Natural killer cell treated with Interleukin-12 subunit alpha and Interleukin-12 subunit beta and Interleukin-15 and Interleukin-18, amount 100 ng/mL, for 72 hours (primary cell): Measurements from ENCODE around the gene EFL1. TPM values are rescaled to one million over a fixed set of nuclear protein-coding genes. Genes with fewer than 3 reads are reported as not detected.
"Not testable (repeated sequence)": the region's sequence is repeated elsewhere in the genome, so short reads cannot be mapped to it uniquely, and the experiment has no call there.

ENCODE experiments used
- ATAC-seq, 2 donors: fragments of 150-1000 bp; cut with Tn5 transposase in 1 of 2; sonication (Bioruptor Pico), chemical (Tn5 transposase) in 1 of 2; 2 replicates each; pipeline ENCODE4 v1.10.0; 2021
- DNase-seq: peaks from one replicate; pipeline ENCODE4 v3.0.0; 2022; ENCODE audit warnings: low spot score
- H3K27ac Mint-ChIP-seq, 2 donors: 1 replicate in 1 of 2; 2 replicates in 1 of 2; pipeline ENCODE4 v1.8.0; 2022; ENCODE audit warnings: mixed read lengths in 2 of 2, mild to moderate bottlenecking in 1 of 2, moderate library complexity in 1 of 2
- H3K27me3 Mint-ChIP-seq, 2 donors: 1 replicate in 1 of 2; 2 replicates in 1 of 2; pipeline ENCODE4 v1.8.0; 2022; ENCODE audit warnings: mixed read lengths in 2 of 2
- H3K36me3 Mint-ChIP-seq: one replicate; pipeline ENCODE4 v1.8.0; 2022; ENCODE audit warnings: mixed read lengths
- H3K4me1 Mint-ChIP-seq, 2 donors: 1 replicate in 1 of 2; 2 replicates in 1 of 2; pipeline ENCODE4 v1.8.0; 2022; ENCODE audit warnings: low read depth in 2 of 2, mixed read lengths in 2 of 2, mild to moderate bottlenecking in 1 of 2
- H3K4me3 Mint-ChIP-seq: one replicate; pipeline ENCODE4 v1.8.0; 2022; ENCODE audit warnings: mixed read lengths
- H3K9me3 Mint-ChIP-seq: 2 replicates; pipeline ENCODE4 v1.8.0; 2022; ENCODE audit warnings: mixed read lengths
- total RNA-seq, 2 donors: library from RNA; stranded (reverse); gene quantifications; one replicate each; pipeline ENCODE4 v1.2.3, GENCODE V29; 2022

Gene EFL1
- total RNA-seq, 2 donors from 2014 or later = 23.4 to 35.6 TPM

- DNase-seq, H3K4me3 Mint-ChIP-seq, H3K4me1 Mint-ChIP-seq, ATAC-seq, H3K27me3 Mint-ChIP-seq, H3K27ac Mint-ChIP-seq, H3K9me3 Mint-ChIP-seq: not testable (repeated sequence)
- peaks cover 20% of the 10 kb centered on the region for H3K36me3 Mint-ChIP-seq
These were observed 52.4 kb downstream of the EFL1 start for GRCh38 chr15:82210066-82210597.

- not testable (repeated sequence) for H3K27me3 Mint-ChIP-seq, H3K36me3 Mint-ChIP-seq, H3K4me1 Mint-ChIP-seq, H3K4me3 Mint-ChIP-seq, H3K27ac Mint-ChIP-seq, DNase-seq, H3K9me3 Mint-ChIP-seq, ATAC-seq
These were observed 58.0 kb downstream of the EFL1 start for GRCh38 chr15:82204575-82204974.

- peak overlapping the region in 1 of 2 donors; percentile 31 for H3K27ac Mint-ChIP-seq
These were observed 64.6 kb downstream of the EFL1 start for GRCh38 chr15:82197733-82198594.

GRCh38 chr15:82196353-82196752 lies 66.2 kb downstream of the EFL1 start:
- peaks cover 10 to 12% of the 10 kb centered on the region in 2 donors for H3K4me1 Mint-ChIP-seq
- H3K9me3 Mint-ChIP-seq = no peaks in the 10 kb centered on the region
- no peaks in the 10 kb centered on the region for H3K36me3 Mint-ChIP-seq
- no peaks in the 10 kb centered on the region for H3K27me3 Mint-ChIP-seq
- no peak overlapping the region for H3K27ac Mint-ChIP-seq
- ATAC-seq (no peak), DNase-seq (no peak)
- H3K4me3 Mint-ChIP-seq = no peak overlapping the region

More at GRCh38 chr15:82197733-82198594, 64.6 kb downstream of the EFL1 start:
- Mint-ChIP-seq H3K4me3 (no peak overlapping the region), H3K4me1 (peaks cover 0 to 7% of the 10 kb centered on the region in 2 donors), H3K36me3 (no peaks in the 10 kb centered on the region), H3K9me3 (no peaks in the 10 kb centered on the region), H3K27me3 (no peaks in the 10 kb centered on the region)
- DNase-seq (peak; percentile 69), ATAC-seq (peak; percentile 73 to 86)

GRCh38 chr15:82195818-82196217 lies 66.7 kb downstream of the EFL1 start:
- not testable (repeated sequence) for DNase-seq, H3K27me3 Mint-ChIP-seq, H3K9me3 Mint-ChIP-seq, H3K4me3 Mint-ChIP-seq, H3K27ac Mint-ChIP-seq, H3K36me3 Mint-ChIP-seq, ATAC-seq
- peaks cover 10 to 12% of the 10 kb centered on the region in 2 donors for H3K4me1 Mint-ChIP-seq

GRCh38 chr15:82194488-82194887 lies 68.0 kb downstream of the EFL1 start:
- Mint-ChIP-seq H3K4me1 (peaks cover 10 to 12% of the 10 kb centered on the region in 2 donors), H3K27ac (peak overlapping the region in 1 of 2 donors; percentile 33)
- not testable (repeated sequence) for H3K36me3 Mint-ChIP-seq, H3K27me3 Mint-ChIP-seq, H3K4me3 Mint-ChIP-seq, DNase-seq, H3K9me3 Mint-ChIP-seq, ATAC-seq

GRCh38 chr15:82193435-82193834 lies 69.1 kb downstream of the EFL1 start:
- H3K9me3 Mint-ChIP-seq, H3K4me3 Mint-ChIP-seq, DNase-seq, H3K36me3 Mint-ChIP-seq, ATAC-seq, H3K27me3 Mint-ChIP-seq: not testable (repeated sequence)
- Mint-ChIP-seq H3K4me1 (peaks cover 10 to 12% of the 10 kb centered on the region in 2 donors), H3K27ac (peak overlapping the region in 1 of 2 donors; percentile 33)

GRCh38 chr15:82192394-82192793 lies 70.1 kb downstream of the EFL1 start:
- not testable (repeated sequence) for H3K36me3 Mint-ChIP-seq, ATAC-seq, H3K4me3 Mint-ChIP-seq, H3K27ac Mint-ChIP-seq, H3K9me3 Mint-ChIP-seq, DNase-seq, H3K27me3 Mint-ChIP-seq, H3K4me1 Mint-ChIP-seq

GRCh38 chr15:82186719-82187406 lies 75.7 kb downstream of the EFL1 start:
- no peaks in the 10 kb centered on the region for H3K27me3 Mint-ChIP-seq
- peak in 1 of 2 donors; percentile 56 for ATAC-seq
- no peak overlapping the region for H3K4me3 Mint-ChIP-seq
- no peak overlapping the region for H3K27ac Mint-ChIP-seq
- no peaks in the 10 kb centered on the region for H3K9me3 Mint-ChIP-seq
- DNase-seq = no peak
- H3K4me1 Mint-ChIP-seq = peaks cover 4 to 5% of the 10 kb centered on the region in 2 donors
- no peaks in the 10 kb centered on the region for H3K36me3 Mint-ChIP-seq

- no peak for ATAC-seq
- Mint-ChIP-seq H3K27ac (peak overlapping the region in 1 of 2 donors; percentile 25), H3K27me3 (no peaks in the 10 kb centered on the region), H3K9me3 (no peaks in the 10 kb centered on the region), H3K36me3 (no peaks in the 10 kb centered on the region), H3K4me3 (no peak overlapping the region), H3K4me1 (no peaks in the 10 kb centered on the region)
- no peak for DNase-seq
These were observed 76.4 kb downstream of the EFL1 start for GRCh38 chr15:82186161-82186560.

GRCh38 chr15:82184776-82185175 lies 77.8 kb downstream of the EFL1 start:
- Mint-ChIP-seq H3K27ac (no peak overlapping the region), H3K36me3 (no peaks in the 10 kb centered on the region), H3K4me3 (no peak overlapping the region), H3K27me3 (no peaks in the 10 kb centered on the region), H3K9me3 (no peaks in the 10 kb centered on the region), H3K4me1 (peaks cover 0 to 2% of the 10 kb centered on the region in 2 donors)
- DNase-seq = no peak
- no peak for ATAC-seq

- Mint-ChIP-seq H3K27me3 (no peaks in the 10 kb centered on the region), H3K4me1 (peaks cover 0 to 2% of the 10 kb centered on the region in 2 donors), H3K36me3 (no peaks in the 10 kb centered on the region), H3K9me3 (no peaks in the 10 kb centered on the region), H3K27ac (no peak overlapping the region), H3K4me3 (no peak overlapping the region)
- no peak for DNase-seq
- ATAC-seq = no peak
These were observed 78.2 kb downstream of the EFL1 start for GRCh38 chr15:82184355-82184754.

- Mint-ChIP-seq H3K27me3 (no peaks in the 10 kb centered on the region), H3K27ac (peak overlapping the region in 1 of 2 donors; percentile 53), H3K4me1 (peaks cover 2 to 4% of the 10 kb centered on the region in 2 donors), H3K4me3 (no peak overlapping the region), H3K36me3 (no peaks in the 10 kb centered on the region), H3K9me3 (no peaks in the 10 kb centered on the region)
- ATAC-seq (no peak), DNase-seq (no peak)
These were observed 79.2 kb downstream of the EFL1 start for GRCh38 chr15:82183121-82184031.
